K562 (cell line): Measurements from ENCODE around the gene KRTAP29-1.

Experiments used
- RB1 ChIP-seq: fragments of 450-650 bp; IDR thresholded peaks from 2 replicates; pipeline ENCODE4 v1.6.1; 2017; ENCODE audit warnings: low read depth, mild to moderate bottlenecking
- RBFOX2 ChIP-seq: fragments of 200-400 bp; formaldehyde crosslinking; IDR thresholded peaks from 2 replicates; pipeline ENCODE4 v1.6.1; 2017; ENCODE audit warnings: low read depth, mild to moderate bottlenecking, low read length, moderate library complexity
- RFX5 ChIP-seq: IDR thresholded peaks from 2 replicates; pipeline ENCODE4 v1.6.1; 2011; ENCODE audit warnings: low read depth, mild to moderate bottlenecking, improper control_type of control experiment, low read length
- ZBTB17 ChIP-seq: fragments of 450-650 bp; formaldehyde crosslinking; IDR thresholded peaks from 2 replicates; pipeline ENCODE4 v1.4.0; 2020; ENCODE audit warnings: mild to moderate bottlenecking
- ZNF12 ChIP-seq: sonication (generic); formaldehyde crosslinking; IDR thresholded peaks from 2 replicates; pipeline ENCODE4 v1.4.0; 2020; ENCODE audit warnings: mild to moderate bottlenecking, missing genetic modification reagents
- ZNF589 ChIP-seq: fragments of 200-800 bp; sonication (Bioruptor generic); IDR thresholded peaks from 2 replicates; pipeline ENCODE4 v1.6.1; 2016; ENCODE audit warnings: low read depth, missing genetic modification characterization, missing compliant biosample characterization
- TF ChIP-seq, protein P1 (sequence below): sonication (generic); formaldehyde crosslinking; IDR thresholded peaks from 2 replicates; pipeline ENCODE4 v1.8.0; 2022; ENCODE audit warnings: mild to moderate bottlenecking, low read depth, missing genetic modification reagents
- TF ChIP-seq, protein P2 (sequence below), 3 experiments: IDR thresholded peaks in 2 of 3; conservative IDR thresholded peaks in 1 of 3; 2 replicates each; pipeline ENCODE4 v1.5.1; 2011 to 2012; ENCODE audit warnings: low read length in 3 of 3, mild to moderate bottlenecking in 3 of 3, control low read depth in 2 of 3, improper control_type of control experiment in 1 of 3, inconsistent platforms in 1 of 3, low read depth in 1 of 3, mixed read lengths in 1 of 3, moderate library complexity in 1 of 3; ENCODE audit not compliant: insufficient read depth in 2 of 3
- TF ChIP-seq, protein P3 (sequence below): conservative IDR thresholded peaks from 2 replicates; pipeline ENCODE4 v1.6.1; 2011; ENCODE audit warnings: low read depth, mild to moderate bottlenecking, low read length; ENCODE audit not compliant: control insufficient read depth

DNA sequence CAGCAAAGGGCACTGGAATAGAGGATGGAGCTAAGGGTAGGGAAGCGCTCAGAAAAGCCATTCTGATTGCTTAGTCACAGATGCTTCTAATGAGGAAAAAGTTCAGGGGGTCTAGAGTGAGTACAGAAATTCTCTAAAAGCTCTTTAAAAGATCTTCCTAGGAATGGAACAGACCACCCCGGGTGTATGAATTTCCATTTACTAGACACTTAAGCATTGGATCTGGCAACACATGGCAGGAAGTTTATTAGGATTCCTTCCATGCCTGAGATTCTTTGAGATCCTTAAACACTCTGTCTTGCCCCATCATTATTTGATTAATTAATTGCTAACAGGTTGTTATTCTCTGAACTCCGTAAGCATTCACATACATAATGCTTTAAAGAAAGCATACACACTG lies 18.6 kb downstream of the KRTAP29-1 start:
- TF ChIP-seq ZBTB17 (no peak), ZNF589 (CRISPR knock-in tag) (no peak), RBFOX2 (no peak), ZNF12 (CRISPR knock-in tag) (no peak), RB1 (no peak), RFX5 (no peak)
- TF ChIP-seq, protein P1, sequence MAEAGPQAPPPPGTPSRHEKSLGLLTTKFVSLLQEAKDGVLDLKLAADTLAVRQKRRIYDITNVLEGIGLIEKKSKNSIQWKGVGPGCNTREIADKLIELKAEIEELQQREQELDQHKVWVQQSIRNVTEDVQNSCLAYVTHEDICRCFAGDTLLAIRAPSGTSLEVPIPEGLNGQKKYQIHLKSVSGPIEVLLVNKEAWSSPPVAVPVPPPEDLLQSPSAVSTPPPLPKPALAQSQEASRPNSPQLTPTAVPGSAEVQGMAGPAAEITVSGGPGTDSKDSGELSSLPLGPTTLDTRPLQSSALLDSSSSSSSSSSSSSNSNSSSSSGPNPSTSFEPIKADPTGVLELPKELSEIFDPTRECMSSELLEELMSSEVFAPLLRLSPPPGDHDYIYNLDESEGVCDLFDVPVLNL (CRISPR knock-in tag) = no peak
- TF ChIP-seq, protein P2, sequence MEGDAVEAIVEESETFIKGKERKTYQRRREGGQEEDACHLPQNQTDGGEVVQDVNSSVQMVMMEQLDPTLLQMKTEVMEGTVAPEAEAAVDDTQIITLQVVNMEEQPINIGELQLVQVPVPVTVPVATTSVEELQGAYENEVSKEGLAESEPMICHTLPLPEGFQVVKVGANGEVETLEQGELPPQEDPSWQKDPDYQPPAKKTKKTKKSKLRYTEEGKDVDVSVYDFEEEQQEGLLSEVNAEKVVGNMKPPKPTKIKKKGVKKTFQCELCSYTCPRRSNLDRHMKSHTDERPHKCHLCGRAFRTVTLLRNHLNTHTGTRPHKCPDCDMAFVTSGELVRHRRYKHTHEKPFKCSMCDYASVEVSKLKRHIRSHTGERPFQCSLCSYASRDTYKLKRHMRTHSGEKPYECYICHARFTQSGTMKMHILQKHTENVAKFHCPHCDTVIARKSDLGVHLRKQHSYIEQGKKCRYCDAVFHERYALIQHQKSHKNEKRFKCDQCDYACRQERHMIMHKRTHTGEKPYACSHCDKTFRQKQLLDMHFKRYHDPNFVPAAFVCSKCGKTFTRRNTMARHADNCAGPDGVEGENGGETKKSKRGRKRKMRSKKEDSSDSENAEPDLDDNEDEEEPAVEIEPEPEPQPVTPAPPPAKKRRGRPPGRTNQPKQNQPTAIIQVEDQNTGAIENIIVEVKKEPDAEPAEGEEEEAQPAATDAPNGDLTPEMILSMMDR (IDR thresholded peaks at IDR 0.05 in 2 of 3, conservative IDR thresholded peaks at IDR 0.05 in 1 of 3; ENCODE audit: insufficient read depth in 2 of 3, low read depth in 1 of 3, low read length in 3 of 3) = no peak
- TF ChIP-seq, protein P3, sequence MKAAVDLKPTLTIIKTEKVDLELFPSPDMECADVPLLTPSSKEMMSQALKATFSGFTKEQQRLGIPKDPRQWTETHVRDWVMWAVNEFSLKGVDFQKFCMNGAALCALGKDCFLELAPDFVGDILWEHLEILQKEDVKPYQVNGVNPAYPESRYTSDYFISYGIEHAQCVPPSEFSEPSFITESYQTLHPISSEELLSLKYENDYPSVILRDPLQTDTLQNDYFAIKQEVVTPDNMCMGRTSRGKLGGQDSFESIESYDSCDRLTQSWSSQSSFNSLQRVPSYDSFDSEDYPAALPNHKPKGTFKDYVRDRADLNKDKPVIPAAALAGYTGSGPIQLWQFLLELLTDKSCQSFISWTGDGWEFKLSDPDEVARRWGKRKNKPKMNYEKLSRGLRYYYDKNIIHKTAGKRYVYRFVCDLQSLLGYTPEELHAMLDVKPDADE = no peak
